Measurements from ENCODE around the gene PRDM4. TPM values are rescaled to one million over a fixed set of nuclear protein-coding genes. Genes with fewer than 3 reads are reported as not detected.

PRDM4 gene
- total and polyA plus RNA-seq, 2 of the 4 experiments (the other 2 are of a cell fraction): 20.1 to 26.7 TPM

GRCh38 chr12:107731366-107731765, 29.6 kb downstream of the PRDM4 start:
- Histone ChIP-seq H3K27ac (ENCODE audit: insufficient read depth, low read length) (no peak overlapping the region), H3K79me1 (ENCODE audit: low read depth in 1 of 2, low read length in 2 of 2) (peaks cover 0 to 4% of the 10 kb centered on the region in 2 experiments; a peak in 2 of 4 replicates), H3K23ac (ENCODE audit: low read depth, low read length) (no peak overlapping the region), H3K9me3 (ENCODE audit: control insufficient read depth, insufficient read depth, low read length) (no peaks in the 10 kb centered on the region), H3K18ac (ENCODE audit: low read depth, low read length) (no peak overlapping the region), H3K4me1 (ENCODE audit: control insufficient read depth, insufficient read depth, low read length) (no peaks in the 10 kb centered on the region), H2AFZ (replicated peaks; ENCODE audit: low read length, poor library complexity) (no peak overlapping the region), H2BK120ac (ENCODE audit: low read depth, low read length) (no peak overlapping the region), H4K8ac (ENCODE audit: low read depth in 2 of 2, low read length in 2 of 2) (no peak overlapping the region), H3K4ac (ENCODE audit: low read depth, low read length) (no peak overlapping the region), H3K56ac (ENCODE audit: extremely low read depth, insufficient read depth, low read length) (no peak overlapping the region), H4K5ac (ENCODE audit: low read depth, low read length) (no peak overlapping the region), H3K9me1 (ENCODE audit: insufficient read depth, low read length) (peaks cover 2% of the 10 kb centered on the region; the same call in 1 of the 2 replicates), H3K9ac (ENCODE audit: low read depth, low read length) (no peak overlapping the region), H3K4me2 (ENCODE audit: low read depth, low read length) (no peak overlapping the region), H4K91ac (ENCODE audit: insufficient read depth, low read depth, low read length) (no peak overlapping the region), H3K14ac (replicated peaks; ENCODE audit: low read depth, low read length) (no peak overlapping the region), H2AK9ac (replicated peaks; ENCODE audit: low read depth, low read length, poor library complexity) (no peak overlapping the region), H2BK15ac (ENCODE audit: low read depth, low read length) (no peak overlapping the region), H2BK5ac (ENCODE audit: low read depth, low read length, poor library complexity, severe bottlenecking) (no peak overlapping the region), H3K4me3 (ENCODE audit: insufficient read depth, low read depth, low read length) (no peak overlapping the region), H3K27me3 (ENCODE audit: control insufficient read depth, insufficient read depth, low read length) (no peaks in the 10 kb centered on the region), H2BK20ac (ENCODE audit: low read depth, low read length) (no peak overlapping the region), H3K36me3 (ENCODE audit: control insufficient read depth, insufficient read depth, low read length) (peaks cover 17% of the 10 kb centered on the region), H4K20me1 (ENCODE audit: insufficient read depth, low read length) (0 out of 2 replicates have a peak, but pooled peaks cover 4% of the 10 kb centered on the region), H2AK5ac (ENCODE audit: low read depth, low read length) (no peak overlapping the region)
- dilution Hi-C loops (cut with HindIII; ENCODE audit: low sequenced_read_pairs, unreplicated experiment): no loop called here
- CTCF ChIA-PET: no interaction called here
- BruUV-seq (replicated peaks): no TSS peak
- peak; percentile 40 for ATAC-seq (ENCODE audit: low read depth)
- POLR2A ChIA-PET (ENCODE audit: unreplicated experiment): no interaction called here
- TF ChIP-seq RFX5 (IDR thresholded peaks at IDR 0.05; ENCODE audit: low read depth, low read length): no peak
- TF ChIP-seq NFE2L2 (IDR thresholded peaks at IDR 0.05; ENCODE audit: low read depth, low read length): no peak
- no peak for TF ChIP-seq CEBPB (IDR thresholded peaks at IDR 0.05; ENCODE audit: low read depth, low read length)
- no peak for TF ChIP-seq CTCF (conservative IDR thresholded peaks at IDR 0.05; ENCODE audit: low read depth, low read length)
- no peak for TF ChIP-seq CHD1 (IDR thresholded peaks at IDR 0.05; ENCODE audit: low read depth, low read length)
- TF ChIP-seq POLR2A (IDR thresholded peaks at IDR 0.05; ENCODE audit: low read depth, low read length): no peak
- no peak for TF ChIP-seq SMC3 (IDR thresholded peaks at IDR 0.05; ENCODE audit: low read depth, low read length)
- TF ChIP-seq MAZ (IDR thresholded peaks at IDR 0.05; ENCODE audit: borderline replicate concordance, low read depth, low read length): no peak
- TF ChIP-seq MXI1 (IDR thresholded peaks at IDR 0.05; ENCODE audit: borderline replicate concordance, low read depth, low read length): no peak
- TF ChIP-seq, protein P1, sequence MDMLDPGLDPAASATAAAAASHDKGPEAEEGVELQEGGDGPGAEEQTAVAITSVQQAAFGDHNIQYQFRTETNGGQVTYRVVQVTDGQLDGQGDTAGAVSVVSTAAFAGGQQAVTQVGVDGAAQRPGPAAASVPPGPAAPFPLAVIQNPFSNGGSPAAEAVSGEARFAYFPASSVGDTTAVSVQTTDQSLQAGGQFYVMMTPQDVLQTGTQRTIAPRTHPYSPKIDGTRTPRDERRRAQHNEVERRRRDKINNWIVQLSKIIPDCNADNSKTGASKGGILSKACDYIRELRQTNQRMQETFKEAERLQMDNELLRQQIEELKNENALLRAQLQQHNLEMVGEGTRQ (IDR thresholded peaks at IDR 0.05; ENCODE audit: low read depth, low read length): no peak
- no peak for TF ChIP-seq RAD21 (IDR thresholded peaks at IDR 0.05; ENCODE audit: low read length)
- no peak for TF ChIP-seq MAFK (IDR thresholded peaks at IDR 0.05; ENCODE audit: low read depth, low read length)
- no peak for TF ChIP-seq BHLHE40 (IDR thresholded peaks at IDR 0.05; ENCODE audit: low read depth, low read length)
- TF ChIP-seq FOS (IDR thresholded peaks at IDR 0.05; ENCODE audit: low read depth, low read length): no peak
- no peak for TF ChIP-seq RCOR1 (IDR thresholded peaks at IDR 0.05; ENCODE audit: insufficient replicate concordance, low read length)
- TF ChIP-seq, protein P2, sequence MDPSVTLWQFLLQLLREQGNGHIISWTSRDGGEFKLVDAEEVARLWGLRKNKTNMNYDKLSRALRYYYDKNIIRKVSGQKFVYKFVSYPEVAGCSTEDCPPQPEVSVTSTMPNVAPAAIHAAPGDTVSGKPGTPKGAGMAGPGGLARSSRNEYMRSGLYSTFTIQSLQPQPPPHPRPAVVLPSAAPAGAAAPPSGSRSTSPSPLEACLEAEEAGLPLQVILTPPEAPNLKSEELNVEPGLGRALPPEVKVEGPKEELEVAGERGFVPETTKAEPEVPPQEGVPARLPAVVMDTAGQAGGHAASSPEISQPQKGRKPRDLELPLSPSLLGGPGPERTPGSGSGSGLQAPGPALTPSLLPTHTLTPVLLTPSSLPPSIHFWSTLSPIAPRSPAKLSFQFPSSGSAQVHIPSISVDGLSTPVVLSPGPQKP (IDR thresholded peaks at IDR 0.05; ENCODE audit: borderline replicate concordance, low read depth, low read length): no peak
- intact Hi-C loops (cut with micrococcal nuclease): no loop called here
- no CpG with 5 or more reads among the region's 4 CpGs for WGBS, 2 experiments (ENCODE audit: extremely low coverage in 2 of 2, insufficient read length in 1 of 2)
- in situ Hi-C loops (cut with MboI; ENCODE audit: low sequenced_read_pairs): no loop called here
- DNase-seq: no peak
